ENCODE data around the gene POLR2E. TPM values are rescaled to one million over a fixed set of nuclear protein-coding genes. Genes with fewer than 3 reads are reported as not detected.

Gene POLR2E
- total and polyA plus RNA-seq, 10 of the 15 experiments (the other 5 are each of a cell fraction or from before 2014, with no cell fraction given) = 4.0 to 487 (median 200) TPM

DNA sequence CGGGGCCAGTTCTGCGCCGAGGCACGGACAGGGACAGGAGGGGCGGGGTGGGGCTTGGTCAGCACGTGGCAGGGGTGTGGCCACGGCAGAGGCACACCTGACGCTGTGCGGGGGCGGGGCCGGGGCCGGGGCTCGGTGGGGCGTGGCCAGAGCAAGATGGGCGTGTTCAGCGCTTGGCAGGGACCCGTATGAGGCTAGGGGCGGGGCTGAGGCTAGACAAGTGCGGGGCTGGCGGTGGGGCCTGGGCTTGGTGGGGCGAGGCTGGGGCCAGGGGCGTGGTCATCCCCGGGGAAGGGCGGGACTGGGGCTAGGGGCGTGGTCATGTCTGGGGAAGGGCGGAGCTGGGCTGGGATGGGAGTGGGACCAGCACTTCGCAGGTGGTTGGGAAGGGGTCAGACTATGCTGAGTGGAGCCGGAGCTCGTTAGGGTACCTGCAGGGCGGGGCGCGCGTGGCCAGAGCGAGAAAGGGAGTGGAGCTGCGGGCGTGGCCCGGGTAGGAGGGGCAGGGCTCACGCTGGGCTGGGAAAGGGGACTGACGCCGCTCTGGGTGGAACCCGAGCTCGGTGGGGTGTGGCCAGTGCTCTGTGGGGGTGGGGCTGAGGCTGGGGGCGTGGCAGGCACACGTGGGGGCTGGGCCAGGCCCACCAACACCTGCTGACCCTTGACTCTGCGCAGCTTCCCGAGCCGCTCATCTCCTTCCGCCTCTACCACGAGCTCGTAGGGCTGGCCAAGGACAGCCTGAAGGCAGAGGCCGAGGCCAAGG is 12.8 kb downstream of the POLR2E start (continued):
- TF ChIP-seq ZNF207 (IDR thresholded peaks at IDR 0.05; ENCODE audit: borderline replicate concordance) = no peak
- TF ChIP-seq, protein P1, sequence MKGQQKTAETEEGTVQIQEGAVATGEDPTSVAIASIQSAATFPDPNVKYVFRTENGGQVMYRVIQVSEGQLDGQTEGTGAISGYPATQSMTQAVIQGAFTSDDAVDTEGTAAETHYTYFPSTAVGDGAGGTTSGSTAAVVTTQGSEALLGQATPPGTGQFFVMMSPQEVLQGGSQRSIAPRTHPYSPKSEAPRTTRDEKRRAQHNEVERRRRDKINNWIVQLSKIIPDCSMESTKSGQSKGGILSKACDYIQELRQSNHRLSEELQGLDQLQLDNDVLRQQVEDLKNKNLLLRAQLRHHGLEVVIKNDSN (IDR thresholded peaks at IDR 0.05; ENCODE audit: borderline replicate concordance, extremely low read length, insufficient read depth, low read depth, low read length) = peak; percentile 26
- TF ChIP-seq, protein P2, sequence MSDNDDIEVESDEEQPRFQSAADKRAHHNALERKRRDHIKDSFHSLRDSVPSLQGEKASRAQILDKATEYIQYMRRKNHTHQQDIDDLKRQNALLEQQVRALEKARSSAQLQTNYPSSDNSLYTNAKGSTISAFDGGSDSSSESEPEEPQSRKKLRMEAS (IDR thresholded peaks at IDR 0.05; ENCODE audit: low read depth, low read length) = no peak

DNA sequence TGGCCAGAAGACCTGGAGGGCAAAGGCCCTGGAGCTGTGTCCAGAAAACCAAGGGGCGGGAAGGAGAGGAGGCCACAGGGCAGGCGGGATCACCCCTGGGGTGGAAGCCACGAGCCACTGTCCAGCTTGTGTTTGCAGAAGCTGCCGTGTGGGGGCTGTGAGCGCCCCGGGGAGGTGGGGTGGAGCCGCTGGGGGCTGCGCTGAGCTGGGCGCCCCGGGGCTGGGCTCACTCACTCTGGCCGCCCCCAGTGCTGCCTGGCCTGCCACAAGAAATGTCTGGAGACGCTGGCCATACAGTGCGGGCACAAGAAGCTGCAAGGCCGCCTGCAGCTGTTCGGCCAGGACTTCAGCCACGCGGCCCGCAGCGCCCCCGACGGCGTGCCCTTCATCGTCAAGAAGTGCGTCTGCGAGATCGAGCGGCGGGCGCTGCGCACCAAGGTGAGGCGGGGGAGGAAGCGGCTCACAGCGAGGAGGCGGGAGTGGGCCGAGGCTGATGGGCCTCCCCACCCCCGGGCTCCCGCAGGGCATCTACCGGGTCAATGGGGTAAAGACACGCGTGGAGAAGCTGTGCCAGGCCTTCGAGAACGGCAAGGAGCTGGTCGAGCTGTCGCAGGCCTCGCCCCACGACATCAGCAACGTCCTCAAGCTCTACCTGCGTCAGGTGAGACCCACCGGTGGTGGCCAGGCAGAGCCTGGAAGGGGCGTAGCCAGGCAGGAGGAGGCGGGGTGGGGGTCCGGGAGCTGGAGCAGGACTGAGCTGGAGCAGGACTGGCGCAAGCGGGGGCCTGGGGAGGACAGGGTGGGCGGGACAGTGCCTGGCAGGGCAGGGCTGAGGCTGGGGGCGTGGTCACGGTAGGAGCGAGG is 13.6 kb downstream of the POLR2E start:
- intact Hi-C loops (cut with micrococcal nuclease; ENCODE audit: unreplicated experiment) = no loop called here
- Histone ChIP-seq H3K27me3 (replicated peaks in 1 of 2; ENCODE audit: control insufficient read depth in 2 of 2, insufficient read depth in 2 of 2, low read length in 1 of 2) (no peaks in the 10 kb centered on the region), H3K36me3 (ENCODE audit: control insufficient read depth in 2 of 2, insufficient read depth in 2 of 2, low read length in 1 of 2) (peaks cover 14 to 62% of the 10 kb centered on the region in 2 experiments; a peak in 3 of 4 replicates), H3K4me1 (ENCODE audit: control insufficient read depth, insufficient read depth, low read length) (peaks cover 15% of the 10 kb centered on the region), H3K4me3 (no peak overlapping the region), H3K9me3 (replicated peaks; ENCODE audit: control insufficient read depth, insufficient read depth, low read length) (no peaks in the 10 kb centered on the region), H4K20me1 (ENCODE audit: control insufficient read depth, insufficient read depth) (no peaks in the 10 kb centered on the region; the same call in 1 of the 2 replicates), H3K4me2 (ENCODE audit: control insufficient read depth, insufficient read depth) (no peak overlapping the region), H3K9ac (ENCODE audit: control insufficient read depth, insufficient read depth, low read length) (no peak overlapping the region), H3K79me2 (ENCODE audit: control insufficient read depth, insufficient read depth, low read length) (peaks cover 4% of the 10 kb centered on the region), H3K27ac (ENCODE audit: control insufficient read depth, insufficient read depth) (no peak overlapping the region), H2AFZ (ENCODE audit: control insufficient read depth, low read depth, low read length) (no peak overlapping the region)
- ChIA-PET CTCF (interaction anchor here (0.6 to 1.6 kb wide), 2 partner anchors 12 to 13 kb away, joined by 3 to 4 read pairs; no protein-coding TSS in a partner anchor), SMC1A (ENCODE audit: uncharacterized antibody, unreplicated experiment) (interaction anchor here (1.2 kb wide), 2 partner anchors 15 to 21 kb away, joined by 3 to 5 read pairs; no protein-coding TSS in a partner anchor), POLR2A (interaction anchor here (0.5 to 1.9 kb wide), 6 partner anchors 13 to 91 kb away, joined by 3 to 9 read pairs (median 4); partner anchors contain the start of genes ARHGAP45, CNN2 and POLR2E), RAD21 (ENCODE audit: unreplicated experiment) (interaction anchor here (0.8 to 0.9 kb wide), 2 partner anchors 15 to 22 kb away, joined by 3 read pairs; partner anchors contain the start of gene ARHGAP45)
- in situ Hi-C loops (cut with MboI) = no loop called here
- TF ChIP-seq HDGF (IDR thresholded peaks at IDR 0.05) = 0 out of 2 replicates have a peak, but pooled peaks have one; percentile 10
- TF ChIP-seq, protein P3, sequence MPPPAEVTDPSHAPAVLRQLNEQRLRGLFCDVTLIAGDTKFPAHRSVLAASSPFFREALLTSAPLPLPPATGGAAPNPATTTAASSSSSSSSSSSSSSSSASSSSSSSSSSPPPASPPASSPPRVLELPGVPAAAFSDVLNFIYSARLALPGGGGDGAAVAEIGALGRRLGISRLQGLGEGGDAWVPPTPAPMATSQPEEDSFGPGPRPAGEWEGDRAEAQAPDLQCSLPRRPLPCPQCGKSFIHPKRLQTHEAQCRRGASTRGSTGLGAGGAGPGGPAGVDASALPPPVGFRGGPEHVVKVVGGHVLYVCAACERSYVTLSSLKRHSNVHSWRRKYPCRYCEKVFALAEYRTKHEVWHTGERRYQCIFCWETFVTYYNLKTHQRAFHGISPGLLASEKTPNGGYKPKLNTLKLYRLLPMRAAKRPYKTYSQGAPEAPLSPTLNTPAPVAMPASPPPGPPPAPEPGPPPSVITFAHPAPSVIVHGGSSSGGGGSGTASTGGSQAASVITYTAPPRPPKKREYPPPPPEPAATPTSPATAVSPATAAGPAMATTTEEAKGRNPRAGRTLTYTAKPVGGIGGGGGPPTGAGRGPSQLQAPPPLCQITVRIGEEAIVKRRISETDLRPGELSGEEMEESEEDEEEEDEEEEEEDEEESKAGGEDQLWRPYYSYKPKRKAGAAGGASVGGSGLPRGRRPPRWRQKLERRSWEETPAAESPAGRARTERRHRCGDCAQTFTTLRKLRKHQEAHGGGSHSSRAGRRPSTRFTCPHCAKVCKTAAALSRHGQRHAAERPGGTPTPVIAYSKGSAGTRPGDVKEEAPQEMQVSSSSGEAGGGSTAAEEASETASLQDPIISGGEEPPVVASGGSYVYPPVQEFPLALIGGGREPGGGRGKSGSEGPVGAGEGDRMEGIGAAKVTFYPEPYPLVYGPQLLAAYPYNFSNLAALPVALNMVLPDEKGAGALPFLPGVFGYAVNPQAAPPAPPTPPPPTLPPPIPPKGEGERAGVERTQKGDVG (CRISPR knock-in tag; IDR thresholded peaks at IDR 0.05) = no peak
- TF ChIP-seq POLR2A (IDR thresholded peaks at IDR 0.05; ENCODE audit: low read depth, low read length) = peak; percentile 37; the same call in 1 of the 2 replicates
- no peak for TF ChIP-seq ZNF384 (IDR thresholded peaks at IDR 0.05; ENCODE audit: borderline replicate concordance, low read depth, low read length)
- TF ChIP-seq, protein P4, sequence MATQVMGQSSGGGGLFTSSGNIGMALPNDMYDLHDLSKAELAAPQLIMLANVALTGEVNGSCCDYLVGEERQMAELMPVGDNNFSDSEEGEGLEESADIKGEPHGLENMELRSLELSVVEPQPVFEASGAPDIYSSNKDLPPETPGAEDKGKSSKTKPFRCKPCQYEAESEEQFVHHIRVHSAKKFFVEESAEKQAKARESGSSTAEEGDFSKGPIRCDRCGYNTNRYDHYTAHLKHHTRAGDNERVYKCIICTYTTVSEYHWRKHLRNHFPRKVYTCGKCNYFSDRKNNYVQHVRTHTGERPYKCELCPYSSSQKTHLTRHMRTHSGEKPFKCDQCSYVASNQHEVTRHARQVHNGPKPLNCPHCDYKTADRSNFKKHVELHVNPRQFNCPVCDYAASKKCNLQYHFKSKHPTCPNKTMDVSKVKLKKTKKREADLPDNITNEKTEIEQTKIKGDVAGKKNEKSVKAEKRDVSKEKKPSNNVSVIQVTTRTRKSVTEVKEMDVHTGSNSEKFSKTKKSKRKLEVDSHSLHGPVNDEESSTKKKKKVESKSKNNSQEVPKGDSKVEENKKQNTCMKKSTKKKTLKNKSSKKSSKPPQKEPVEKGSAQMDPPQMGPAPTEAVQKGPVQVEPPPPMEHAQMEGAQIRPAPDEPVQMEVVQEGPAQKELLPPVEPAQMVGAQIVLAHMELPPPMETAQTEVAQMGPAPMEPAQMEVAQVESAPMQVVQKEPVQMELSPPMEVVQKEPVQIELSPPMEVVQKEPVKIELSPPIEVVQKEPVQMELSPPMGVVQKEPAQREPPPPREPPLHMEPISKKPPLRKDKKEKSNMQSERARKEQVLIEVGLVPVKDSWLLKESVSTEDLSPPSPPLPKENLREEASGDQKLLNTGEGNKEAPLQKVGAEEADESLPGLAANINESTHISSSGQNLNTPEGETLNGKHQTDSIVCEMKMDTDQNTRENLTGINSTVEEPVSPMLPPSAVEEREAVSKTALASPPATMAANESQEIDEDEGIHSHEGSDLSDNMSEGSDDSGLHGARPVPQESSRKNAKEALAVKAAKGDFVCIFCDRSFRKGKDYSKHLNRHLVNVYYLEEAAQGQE (IDR thresholded peaks at IDR 0.05; ENCODE audit: low read depth, low read length) = no peak
- no peak for FAIRE-seq
- no TSS peak for BruUV-seq (replicated peaks)
- no peak for ATAC-seq
- DNase-seq (ENCODE audit: low read depth, low spot score) = no peak
- 96% methylated on average over 46 of the region's 58 CpGs for WGBS (ENCODE audit: insufficient coverage, insufficient replicate concordance, low lambda C conversion rate, missing lambda C conversion rate)

Data from GM12878 (cell line).